ENCODE measurements around the gene IL2RA.

IL2RA gene

DNA sequence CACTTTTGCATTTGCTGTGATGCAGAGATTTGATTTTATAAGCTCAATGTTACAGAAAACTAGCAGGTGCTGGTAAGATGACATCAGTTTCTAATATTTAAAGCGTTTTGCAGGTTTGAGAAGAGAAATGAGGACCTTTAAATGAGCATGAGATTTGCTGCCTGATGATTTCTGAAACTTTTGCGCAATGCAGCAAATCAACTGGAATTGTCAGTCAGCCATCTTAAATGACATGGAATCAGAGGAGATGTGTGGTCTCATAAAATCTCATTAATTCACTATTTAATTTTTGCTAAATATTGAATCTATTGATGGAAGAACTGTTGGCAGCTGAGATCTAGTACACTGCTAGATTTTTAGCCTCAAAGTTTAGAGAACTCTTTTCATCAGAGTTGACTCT lies 30.6 kb upstream of the IL2RA start:
- H3K27me3 ChIP-seq (ENCODE audit: insufficient read depth, low read depth), result no peaks in the 10 kb centered on the region
- H3K4me1 ChIP-seq (ENCODE audit: low read depth, poor library complexity, severe bottlenecking), result peaks cover 31% of the 10 kb centered on the region
- H3K27ac ChIP-seq, result no peak overlapping the region
- H3K36me3 ChIP-seq (ENCODE audit: insufficient read depth), result peaks cover 1% of the 10 kb centered on the region; the same call in 1 of the 2 replicates
- no peak overlapping the region for H3K4me3 ChIP-seq (IDR thresholded peaks at IDR 0.05; ENCODE audit: insufficient read depth, low read depth, low read length)
- H3K4me2 ChIP-seq, result peak overlapping the region; percentile 20; the same call in 1 of the 2 replicates
- no peak overlapping the region for H2AFZ ChIP-seq (ENCODE audit: low read depth)
- no peak overlapping the region for H3K9ac ChIP-seq
- peaks cover 87% of the 10 kb centered on the region for H3K79me2 ChIP-seq (ENCODE audit: insufficient read depth, low read depth)
- peaks cover 51% of the 10 kb centered on the region for H4K20me1 ChIP-seq (ENCODE audit: insufficient read depth)
- TF ChIP-seq, protein P1, sequence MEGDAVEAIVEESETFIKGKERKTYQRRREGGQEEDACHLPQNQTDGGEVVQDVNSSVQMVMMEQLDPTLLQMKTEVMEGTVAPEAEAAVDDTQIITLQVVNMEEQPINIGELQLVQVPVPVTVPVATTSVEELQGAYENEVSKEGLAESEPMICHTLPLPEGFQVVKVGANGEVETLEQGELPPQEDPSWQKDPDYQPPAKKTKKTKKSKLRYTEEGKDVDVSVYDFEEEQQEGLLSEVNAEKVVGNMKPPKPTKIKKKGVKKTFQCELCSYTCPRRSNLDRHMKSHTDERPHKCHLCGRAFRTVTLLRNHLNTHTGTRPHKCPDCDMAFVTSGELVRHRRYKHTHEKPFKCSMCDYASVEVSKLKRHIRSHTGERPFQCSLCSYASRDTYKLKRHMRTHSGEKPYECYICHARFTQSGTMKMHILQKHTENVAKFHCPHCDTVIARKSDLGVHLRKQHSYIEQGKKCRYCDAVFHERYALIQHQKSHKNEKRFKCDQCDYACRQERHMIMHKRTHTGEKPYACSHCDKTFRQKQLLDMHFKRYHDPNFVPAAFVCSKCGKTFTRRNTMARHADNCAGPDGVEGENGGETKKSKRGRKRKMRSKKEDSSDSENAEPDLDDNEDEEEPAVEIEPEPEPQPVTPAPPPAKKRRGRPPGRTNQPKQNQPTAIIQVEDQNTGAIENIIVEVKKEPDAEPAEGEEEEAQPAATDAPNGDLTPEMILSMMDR (conservative IDR thresholded peaks at IDR 0.05; ENCODE audit: low read depth, low read length), result no peak

- Histone ChIP-seq H4K20me1 (ENCODE audit: insufficient read depth) (peaks cover 47% of the 10 kb centered on the region), H3K4me2 (0 out of 2 replicates have a peak overlapping the region, but pooled peaks have one; percentile 1), H3K9ac (no peak overlapping the region), H3K27me3 (ENCODE audit: insufficient read depth, low read depth) (no peaks in the 10 kb centered on the region), H3K4me1 (ENCODE audit: low read depth, poor library complexity, severe bottlenecking) (peaks cover 31% of the 10 kb centered on the region), H3K36me3 (ENCODE audit: insufficient read depth) (no peaks in the 10 kb centered on the region), H3K79me2 (ENCODE audit: insufficient read depth, low read depth) (peaks cover 76% of the 10 kb centered on the region), H3K27ac (no peak overlapping the region), H2AFZ (ENCODE audit: low read depth) (no peak overlapping the region), H3K4me3 (IDR thresholded peaks at IDR 0.05; ENCODE audit: insufficient read depth, low read depth, low read length) (no peak overlapping the region)
- TF ChIP-seq, protein P1 (conservative IDR thresholded peaks at IDR 0.05; ENCODE audit: low read depth, low read length), result no peak
Measured at GRCh38 chr10:6091630-6092029, 29.5 kb upstream of the IL2RA start.

GRCh38 chr10:6089334-6090219 lies 27.4 kb upstream of the IL2RA start:
- peaks cover 31% of the 10 kb centered on the region for H3K4me1 ChIP-seq (ENCODE audit: low read depth, poor library complexity, severe bottlenecking)
- H3K27ac ChIP-seq, result peak overlapping the region; percentile 34
- no peak overlapping the region for H3K4me3 ChIP-seq (IDR thresholded peaks at IDR 0.05; ENCODE audit: insufficient read depth, low read depth, low read length)

DNA sequence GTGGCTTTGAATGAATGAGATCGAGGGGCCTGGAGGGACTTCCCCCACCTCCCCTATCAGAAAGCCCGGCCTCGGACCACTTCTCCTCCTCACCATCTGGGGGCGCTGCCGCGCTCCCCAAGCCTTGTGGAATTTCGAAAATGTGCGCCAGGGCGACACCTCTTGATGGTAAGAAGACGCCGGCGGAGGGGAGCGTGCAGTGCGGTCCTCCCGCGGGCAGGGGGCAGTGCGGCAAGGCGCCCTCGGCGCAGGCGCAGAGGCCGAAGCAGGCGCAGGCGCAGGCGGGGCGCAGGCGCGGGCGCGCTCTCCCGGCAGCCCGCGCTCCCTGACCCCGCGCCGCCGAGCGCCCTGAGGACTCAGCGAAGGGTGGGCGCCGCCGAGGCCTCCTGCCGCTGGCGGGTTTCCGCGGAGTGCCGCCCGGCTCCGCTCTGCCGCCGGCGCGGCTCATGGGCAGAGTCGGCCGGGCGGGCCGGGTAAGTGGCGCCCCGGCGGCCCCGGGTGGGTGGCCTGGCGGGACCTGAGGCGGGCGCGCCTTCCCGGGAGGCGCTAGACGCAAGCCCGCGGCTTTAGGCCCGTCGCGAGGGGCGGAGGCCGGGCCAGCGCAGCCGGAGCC lies 26.7 kb upstream of the IL2RA start, which contains the start of gene RBM17:
RBM17 (plus strand) TSS at position 314 of the 613 bp plus-strand sequence. CDS start 8,032 bp downstream, outside the sequence.
- Histone ChIP-seq H3K4me1 (ENCODE audit: low read depth, poor library complexity, severe bottlenecking) (peaks cover 31% of the 10 kb centered on the region), H3K4me3 (IDR thresholded peaks at IDR 0.05; ENCODE audit: insufficient read depth, low read depth, low read length) (no peak within 1 kb of the TSS), H3K27ac (peak within 1 kb of the TSS; percentile 34), H3K36me3 (ENCODE audit: insufficient read depth) (no peaks in the 10 kb centered on the region), H4K20me1 (ENCODE audit: insufficient read depth) (peaks cover 36% of the 10 kb centered on the region), H3K4me2 (peak within 1 kb of the TSS; percentile 81), H3K79me2 (ENCODE audit: insufficient read depth, low read depth) (peaks cover 48% of the 10 kb centered on the region), H3K9ac (peak within 1 kb of the TSS; percentile 75), H2AFZ (ENCODE audit: low read depth) (peak within 1 kb of the TSS; percentile 56), H3K27me3 (ENCODE audit: insufficient read depth, low read depth) (no peaks in the 10 kb centered on the region)
- TF ChIP-seq, protein P1 (conservative IDR thresholded peaks at IDR 0.05; ENCODE audit: low read depth, low read length), result peak; percentile 99

More at GRCh38 chr10:6089334-6090219, 27.4 kb upstream of the IL2RA start:
- peaks cover 55% of the 10 kb centered on the region for H3K79me2 ChIP-seq (ENCODE audit: insufficient read depth, low read depth)
- no peaks in the 10 kb centered on the region for H3K27me3 ChIP-seq (ENCODE audit: insufficient read depth, low read depth)
- H3K9ac ChIP-seq, result peak overlapping the region; percentile 75
- H3K4me2 ChIP-seq, result peak overlapping the region; percentile 81
- peaks cover 36% of the 10 kb centered on the region for H4K20me1 ChIP-seq (ENCODE audit: insufficient read depth)
- H2AFZ ChIP-seq (ENCODE audit: low read depth), result peak overlapping the region; percentile 56
- no peaks in the 10 kb centered on the region for H3K36me3 ChIP-seq (ENCODE audit: insufficient read depth)
- TF ChIP-seq, protein P1 (conservative IDR thresholded peaks at IDR 0.05; ENCODE audit: low read depth, low read length), result no peak

Data from KMS-11 (cell line).